ENCODE results near the gene UBE2I. TPM values are rescaled to one million over a fixed set of nuclear protein-coding genes. Genes with fewer than 3 reads are reported as not detected.

The UBE2I gene
- total RNA-seq, 1 experiment from 2014 or later = 361 TPM

- peaks cover 4% of the 10 kb centered on the region for H3K36me3 ChIP-seq (ENCODE audit: insufficient read depth, low read length, poor library complexity, severe bottlenecking)
- TF ChIP-seq CTCF (conservative IDR thresholded peaks at IDR 0.05; ENCODE audit: low read depth, low read length) = no peak
- TF ChIP-seq EZH2 (IDR thresholded peaks at IDR 0.05; ENCODE audit: borderline replicate concordance, low read depth, low read length, poor library complexity, severe bottlenecking) = no peak
- no peaks in the 10 kb centered on the region for H3K9me3 ChIP-seq (ENCODE audit: low read depth, low read length, poor library complexity, severe bottlenecking)
- no peak overlapping the region for H3K4me3 ChIP-seq (ENCODE audit: low read depth, low read length, poor library complexity, severe bottlenecking)
- no peaks in the 10 kb centered on the region for H3K27me3 ChIP-seq (replicated peaks; ENCODE audit: insufficient read depth, low read depth, low read length, poor library complexity)
- DNase-seq (ENCODE audit: low spot score) = no peak
- BruUV-seq (replicated peaks) = no TSS peak
- H3K27ac ChIP-seq (ENCODE audit: low read depth, low read length, poor library complexity, severe bottlenecking) = no peak overlapping the region
- peaks cover 7% of the 10 kb centered on the region for H3K4me1 ChIP-seq (ENCODE audit: insufficient read depth, low read length, poor library complexity, severe bottlenecking)
- POLR2A ChIA-PET (ENCODE audit: low non-redundant PET) = no interaction called here
- CTCF ChIA-PET = interaction anchor here (1.0 kb wide), 1 partner anchor 381 kb away, joined by 3 read pairs; no protein-coding TSS in a partner anchor
- intact Hi-C loops (cut with micrococcal nuclease; ENCODE audit: unreplicated experiment) = no loop called here
These were observed 35.7 kb downstream of the UBE2I start for GRCh38 chr16:1345087-1345486.

GRCh38 chr16:1345651-1346421 is 36.4 kb downstream of the UBE2I start:
- peaks cover 8% of the 10 kb centered on the region for H3K4me1 ChIP-seq (ENCODE audit: insufficient read depth, low read length, poor library complexity, severe bottlenecking)
- ChIA-PET CTCF (interaction anchor here (1.0 kb wide), 1 partner anchor 380 kb away, joined by 3 read pairs; no protein-coding TSS in a partner anchor), POLR2A (ENCODE audit: low non-redundant PET) (no interaction called here)
- intact Hi-C loops (cut with micrococcal nuclease; ENCODE audit: unreplicated experiment) = no loop called here
- no peak overlapping the region for H3K4me3 ChIP-seq (ENCODE audit: low read depth, low read length, poor library complexity, severe bottlenecking)
- peaks cover 4% of the 10 kb centered on the region for H3K36me3 ChIP-seq (ENCODE audit: insufficient read depth, low read length, poor library complexity, severe bottlenecking)
- H3K27me3 ChIP-seq (replicated peaks; ENCODE audit: insufficient read depth, low read depth, low read length, poor library complexity) = no peaks in the 10 kb centered on the region
- no peak overlapping the region for H3K27ac ChIP-seq (ENCODE audit: low read depth, low read length, poor library complexity, severe bottlenecking)
- no peaks in the 10 kb centered on the region for H3K9me3 ChIP-seq (ENCODE audit: low read depth, low read length, poor library complexity, severe bottlenecking)
- TF ChIP-seq CTCF (conservative IDR thresholded peaks at IDR 0.05; ENCODE audit: low read depth, low read length) = no peak
- TF ChIP-seq EZH2 (IDR thresholded peaks at IDR 0.05; ENCODE audit: borderline replicate concordance, low read depth, low read length, poor library complexity, severe bottlenecking) = no peak
- no peak for DNase-seq (ENCODE audit: low spot score)
- no TSS peak for BruUV-seq (replicated peaks)

- BruUV-seq (replicated peaks) = no TSS peak
- Histone ChIP-seq H3K27me3 (replicated peaks; ENCODE audit: insufficient read depth, low read depth, low read length, poor library complexity) (no peaks in the 10 kb centered on the region), H3K4me1 (ENCODE audit: insufficient read depth, low read length, poor library complexity, severe bottlenecking) (peaks cover 9% of the 10 kb centered on the region), H3K27ac (ENCODE audit: low read depth, low read length, poor library complexity, severe bottlenecking) (no peak overlapping the region), H3K4me3 (ENCODE audit: low read depth, low read length, poor library complexity, severe bottlenecking) (no peak overlapping the region), H3K9me3 (ENCODE audit: low read depth, low read length, poor library complexity, severe bottlenecking) (no peaks in the 10 kb centered on the region), H3K36me3 (ENCODE audit: insufficient read depth, low read length, poor library complexity, severe bottlenecking) (peaks cover 4% of the 10 kb centered on the region)
- no peak for DNase-seq (ENCODE audit: low spot score)
- TF ChIP-seq CTCF (conservative IDR thresholded peaks at IDR 0.05; ENCODE audit: low read depth, low read length) = no peak
- no peak for TF ChIP-seq EZH2 (IDR thresholded peaks at IDR 0.05; ENCODE audit: borderline replicate concordance, low read depth, low read length, poor library complexity, severe bottlenecking)
- intact Hi-C loops (cut with micrococcal nuclease; ENCODE audit: unreplicated experiment) = no loop called here
- CTCF ChIA-PET = no interaction called here
- POLR2A ChIA-PET (ENCODE audit: low non-redundant PET) = interaction anchor here (0.6 kb wide), 1 partner anchor 16 kb away, joined by 3 read pairs; no protein-coding TSS in a partner anchor
These were observed 37.2 kb downstream of the UBE2I start for GRCh38 chr16:1346422-1347285.

Measured in A673 (cell line).